Measurements from ENCODE around the gene PTGR3.

DNA sequence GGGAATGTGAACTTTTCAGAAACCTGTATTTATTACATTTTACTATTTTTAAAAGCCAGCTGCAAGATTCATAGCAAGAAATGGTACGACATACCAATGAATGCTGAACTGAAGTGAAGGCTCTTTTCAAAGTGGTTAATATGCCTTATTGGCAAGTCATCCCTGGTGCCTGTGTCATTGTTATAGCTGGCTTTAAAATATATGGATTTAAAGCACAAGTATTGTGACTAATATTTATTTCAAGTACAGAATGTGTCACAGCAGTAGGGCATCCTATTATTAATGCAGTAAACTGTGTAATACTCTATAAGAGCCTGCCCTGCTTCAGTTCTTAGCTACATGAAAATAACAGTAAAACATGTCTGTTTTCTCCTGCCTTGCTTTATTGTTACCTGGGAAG is 12.5 kb upstream of the PTGR3 start:
- no peak for TF ChIP-seq POLR2A (IDR thresholded peaks at IDR 0.05; ENCODE audit: low read depth, low read length)
- no peak for TF ChIP-seq POLR2AphosphoS5 (IDR thresholded peaks at IDR 0.05; ENCODE audit: low read depth, low read length)
